Measurements from ENCODE around the gene ZNF383. TPM values are rescaled to one million over a fixed set of nuclear protein-coding genes. Genes with fewer than 3 reads are reported as not detected.
"Not testable (repeated sequence)": the region's sequence is repeated elsewhere in the genome, so short reads cannot be mapped to it uniquely, and the experiment has no call there.

The ZNF383 gene
- total RNA-seq, 1 donor from 2014 or later, result 7.4 TPM

DNA sequence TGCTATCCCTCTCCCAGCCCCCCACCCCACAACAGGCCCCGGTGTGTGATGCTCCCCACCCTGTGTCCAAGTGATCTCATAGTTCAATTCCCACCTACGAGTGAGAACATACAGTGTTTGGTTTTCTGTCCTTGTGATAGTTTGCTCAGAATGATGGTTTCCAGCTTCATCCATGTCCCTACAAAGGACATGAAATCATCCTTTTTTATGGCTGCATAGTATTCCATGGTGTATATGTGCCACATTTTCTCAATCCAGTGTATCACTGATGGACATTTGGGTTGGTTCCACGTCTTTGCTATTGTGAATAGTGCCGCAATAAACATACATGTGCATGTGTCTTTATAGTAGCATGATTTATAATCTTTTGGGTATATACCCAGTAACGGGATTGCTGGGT is 20.9 kb upstream of the ZNF383 start:
- H3K4me1 ChIP-seq (ENCODE audit: insufficient read depth, low read length); H3K4me1 Mint-ChIP-seq (ENCODE audit: low read depth, unreplicated experiment); H3K79me2 ChIP-seq (ENCODE audit: insufficient read depth, low read length); H3K9me3 ChIP-seq (ENCODE audit: insufficient read depth, low read depth, low read length); H3K36me3 ChIP-seq (ENCODE audit: insufficient read depth, low read length); H3K4me3 ChIP-seq (ENCODE audit: insufficient read depth, low read depth, low read length); H3K9ac ChIP-seq (ENCODE audit: low read length); H3K27ac ChIP-seq (ENCODE audit: low read depth, low read length); DNase-seq (ENCODE audit: low read depth); H3K27ac Mint-ChIP-seq (ENCODE audit: unreplicated experiment); FAIRE-seq; H2AFZ ChIP-seq (ENCODE audit: low read depth, low read length); H3K4me2 ChIP-seq (ENCODE audit: low read length); H4K20me1 ChIP-seq (ENCODE audit: insufficient read depth, low read length); H3K27me3 ChIP-seq (ENCODE audit: insufficient read depth, low read length); H3K27me3 Mint-ChIP-seq (ENCODE audit: low read depth, unreplicated experiment); H3K4me3 Mint-ChIP-seq (ENCODE audit: unreplicated experiment): not testable (repeated sequence)
- peaks cover 21% of the 10 kb centered on the region for H3K9me3 Mint-ChIP-seq (ENCODE audit: unreplicated experiment)
- peaks cover 40% of the 10 kb centered on the region for H3K36me3 Mint-ChIP-seq (ENCODE audit: low read depth, unreplicated experiment)

DNA sequence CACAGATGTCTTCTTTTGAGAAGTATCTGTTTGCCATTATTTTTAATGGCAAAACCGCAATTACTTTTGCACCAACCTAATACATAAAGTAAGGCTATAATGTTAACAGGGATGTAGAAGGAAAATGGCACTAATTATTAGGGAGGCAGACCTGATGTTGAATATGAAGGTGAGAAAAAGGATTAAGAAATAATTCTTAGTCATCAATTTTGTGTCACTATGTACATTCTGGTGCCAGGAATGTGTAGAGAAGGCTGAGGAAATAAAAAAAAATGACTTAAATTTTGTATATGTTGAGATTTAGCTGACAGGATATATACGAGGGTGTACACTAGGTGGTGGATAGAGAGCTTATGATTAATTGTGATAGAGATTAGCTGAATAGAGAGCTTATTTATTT is 20.2 kb upstream of the ZNF383 start:
- H3K27ac Mint-ChIP-seq (ENCODE audit: unreplicated experiment), result no peak overlapping the region
- H3K9me3 Mint-ChIP-seq (ENCODE audit: unreplicated experiment), result peaks cover 21% of the 10 kb centered on the region
- no peak for FAIRE-seq

DNA sequence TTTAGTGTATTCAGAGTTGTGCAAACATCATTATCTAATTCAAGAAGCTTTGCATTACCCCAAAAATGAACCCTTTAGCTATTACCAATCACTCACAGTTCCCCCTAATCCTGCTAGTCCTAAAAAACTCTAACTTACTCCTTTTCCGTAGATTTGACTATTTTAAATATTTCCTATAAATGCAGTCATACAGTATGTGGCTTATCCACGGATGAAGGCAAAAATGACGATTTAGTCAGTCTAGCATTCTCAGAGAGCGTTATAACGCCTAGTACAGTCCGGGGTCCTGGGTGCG is 587 bp upstream of the ZNF383 start:
- H3K27me3 Mint-ChIP-seq (ENCODE audit: low read depth, unreplicated experiment), result no peaks in the 10 kb centered on the region
- no peaks in the 10 kb centered on the region for H3K9me3 ChIP-seq (ENCODE audit: insufficient read depth, low read depth, low read length)
- H3K4me1 ChIP-seq (ENCODE audit: insufficient read depth, low read length), result peaks cover 5% of the 10 kb centered on the region
- H3K4me1 Mint-ChIP-seq (ENCODE audit: low read depth, unreplicated experiment), result peaks cover 5% of the 10 kb centered on the region
- no peaks in the 10 kb centered on the region for H4K20me1 ChIP-seq (ENCODE audit: insufficient read depth, low read length)
- TF ChIP-seq, protein P1, sequence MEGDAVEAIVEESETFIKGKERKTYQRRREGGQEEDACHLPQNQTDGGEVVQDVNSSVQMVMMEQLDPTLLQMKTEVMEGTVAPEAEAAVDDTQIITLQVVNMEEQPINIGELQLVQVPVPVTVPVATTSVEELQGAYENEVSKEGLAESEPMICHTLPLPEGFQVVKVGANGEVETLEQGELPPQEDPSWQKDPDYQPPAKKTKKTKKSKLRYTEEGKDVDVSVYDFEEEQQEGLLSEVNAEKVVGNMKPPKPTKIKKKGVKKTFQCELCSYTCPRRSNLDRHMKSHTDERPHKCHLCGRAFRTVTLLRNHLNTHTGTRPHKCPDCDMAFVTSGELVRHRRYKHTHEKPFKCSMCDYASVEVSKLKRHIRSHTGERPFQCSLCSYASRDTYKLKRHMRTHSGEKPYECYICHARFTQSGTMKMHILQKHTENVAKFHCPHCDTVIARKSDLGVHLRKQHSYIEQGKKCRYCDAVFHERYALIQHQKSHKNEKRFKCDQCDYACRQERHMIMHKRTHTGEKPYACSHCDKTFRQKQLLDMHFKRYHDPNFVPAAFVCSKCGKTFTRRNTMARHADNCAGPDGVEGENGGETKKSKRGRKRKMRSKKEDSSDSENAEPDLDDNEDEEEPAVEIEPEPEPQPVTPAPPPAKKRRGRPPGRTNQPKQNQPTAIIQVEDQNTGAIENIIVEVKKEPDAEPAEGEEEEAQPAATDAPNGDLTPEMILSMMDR (IDR thresholded peaks at IDR 0.05; ENCODE audit: insufficient read depth, low read depth, low read length), result no peak
- no peak for TF ChIP-seq EZH2 (IDR thresholded peaks at IDR 0.05; ENCODE audit: insufficient read depth, low read length)
- peak overlapping the region; percentile 97 for H3K4me3 Mint-ChIP-seq (ENCODE audit: unreplicated experiment)
- H3K36me3 Mint-ChIP-seq (ENCODE audit: low read depth, unreplicated experiment), result peaks cover 10% of the 10 kb centered on the region
- H3K27ac Mint-ChIP-seq (ENCODE audit: unreplicated experiment), result peak overlapping the region; percentile 31
- peaks cover 5% of the 10 kb centered on the region for H3K36me3 ChIP-seq (ENCODE audit: insufficient read depth, low read length)
- peak overlapping the region; percentile 97 for H3K4me2 ChIP-seq (ENCODE audit: low read length)
- no peaks in the 10 kb centered on the region for H3K27me3 ChIP-seq (ENCODE audit: insufficient read depth, low read length)
- DNase-seq (ENCODE audit: low read depth) (no peak), FAIRE-seq (no peak)
- peak overlapping the region; percentile 94 for H2AFZ ChIP-seq (ENCODE audit: low read depth, low read length)
- peak overlapping the region; percentile 93 for H3K9ac ChIP-seq (ENCODE audit: low read length)
- H3K27ac ChIP-seq (ENCODE audit: low read depth, low read length), result no peak overlapping the region
- peaks cover 25% of the 10 kb centered on the region for H3K79me2 ChIP-seq (ENCODE audit: insufficient read depth, low read length)
- peaks cover 5% of the 10 kb centered on the region for H3K9me3 Mint-ChIP-seq (ENCODE audit: unreplicated experiment)
- H3K4me3 ChIP-seq (ENCODE audit: insufficient read depth, low read depth, low read length), result peak overlapping the region; percentile 99

More for the DNA sequence above, 20.2 kb upstream of the ZNF383 start:
- Histone ChIP-seq H3K79me2 (ENCODE audit: insufficient read depth, low read length) (no peaks in the 10 kb centered on the region), H3K9me3 (ENCODE audit: insufficient read depth, low read depth, low read length) (no peaks in the 10 kb centered on the region), H3K27me3 (ENCODE audit: insufficient read depth, low read length) (no peaks in the 10 kb centered on the region), H3K4me3 (ENCODE audit: insufficient read depth, low read depth, low read length) (no peak overlapping the region), H4K20me1 (ENCODE audit: insufficient read depth, low read length) (no peaks in the 10 kb centered on the region), H3K27ac (ENCODE audit: low read depth, low read length) (no peak overlapping the region), H3K36me3 (ENCODE audit: insufficient read depth, low read length) (no peaks in the 10 kb centered on the region), H2AFZ (ENCODE audit: low read depth, low read length) (no peak overlapping the region), H3K9ac (ENCODE audit: low read length) (no peak overlapping the region), H3K4me1 (ENCODE audit: insufficient read depth, low read length) (no peaks in the 10 kb centered on the region), H3K4me2 (ENCODE audit: low read length) (no peak overlapping the region)
- TF ChIP-seq EZH2 (IDR thresholded peaks at IDR 0.05; ENCODE audit: insufficient read depth, low read length), result no peak
- TF ChIP-seq, protein P1 (IDR thresholded peaks at IDR 0.05; ENCODE audit: insufficient read depth, low read depth, low read length), result no peak
- H3K4me3 Mint-ChIP-seq (ENCODE audit: unreplicated experiment), result no peak overlapping the region
- H3K36me3 Mint-ChIP-seq (ENCODE audit: low read depth, unreplicated experiment), result peaks cover 41% of the 10 kb centered on the region
- no peak for DNase-seq (ENCODE audit: low read depth)
- no peaks in the 10 kb centered on the region for H3K27me3 Mint-ChIP-seq (ENCODE audit: low read depth, unreplicated experiment)
- H3K4me1 Mint-ChIP-seq (ENCODE audit: low read depth, unreplicated experiment), result no peaks in the 10 kb centered on the region
